HCT116 (cell line): ENCODE data around the gene CEACAM3.

Source experiments
- CTCF ChIP-seq, 3 experiments: fragments of 200-600 bp in 1 of 3; sonication (generic) in 1 of 3; IDR thresholded peaks in 2 of 3; conservative IDR thresholded peaks in 1 of 3; 2 replicates each; pipeline ENCODE4 v1.5.1; 2012 to 2017; ENCODE audit warnings: low read depth in 2 of 3, low read length in 2 of 3, antibody characterized with exemption in 1 of 3, borderline replicate concordance in 1 of 3, control low read depth in 1 of 3, mild to moderate bottlenecking in 1 of 3, mixed read lengths in 1 of 3, mixed run types in 1 of 3, moderate library complexity in 1 of 3; ENCODE audit not compliant: insufficient read depth in 1 of 3
- EZH2 ChIP-seq: fragments of 200-600 bp; sonication (generic); IDR thresholded peaks from 2 replicates; pipeline ENCODE4 v1.6.1; 2017; ENCODE audit warnings: antibody characterized with exemption, mixed run types
- MAX ChIP-seq: IDR thresholded peaks from 2 replicates; pipeline ENCODE4 v1.6.1; 2012
- POLR2A ChIP-seq: IDR thresholded peaks from 2 replicates; pipeline ENCODE4 v1.7.0; 2011; ENCODE audit warnings: borderline replicate concordance; ENCODE audit not compliant: insufficient read depth, insufficient read length; ENCODE audit errors: extremely low read depth
- POLR2AphosphoS5 ChIP-seq: IDR thresholded peaks from 2 replicates; pipeline ENCODE4 v1.6.1; 2011; ENCODE audit warnings: mild to moderate bottlenecking, low read depth, low read length, moderate library complexity
- RAD21 ChIP-seq: IDR thresholded peaks from 2 replicates; pipeline ENCODE4 v1.6.1; 2012; ENCODE audit warnings: low read depth, mild to moderate bottlenecking
- REST ChIP-seq: IDR thresholded peaks from 2 replicates; pipeline ENCODE4 v1.6.1; 2012; ENCODE audit warnings: low read depth
- YY1 ChIP-seq: IDR thresholded peaks from 2 replicates; pipeline ENCODE4 v1.6.1; 2011; ENCODE audit warnings: low read length, low read depth, moderate library complexity, mild to moderate bottlenecking; ENCODE audit not compliant: insufficient replicate concordance; ENCODE audit errors: extremely low read depth
- ZBTB33 ChIP-seq: IDR thresholded peaks from 2 replicates; pipeline ENCODE4 v1.6.1; 2011; ENCODE audit warnings: mild to moderate bottlenecking, low read length, moderate library complexity; ENCODE audit not compliant: insufficient replicate concordance; ENCODE audit errors: extremely low read depth
- ZNF274 ChIP-seq: fragments of 200-500 bp; sonication (Bioruptor generic); IDR thresholded peaks from 2 replicates; pipeline ENCODE4 v1.6.1; 2014; ENCODE audit warnings: mild to moderate bottlenecking, low read depth, low read length, inconsistent platforms

DNA sequence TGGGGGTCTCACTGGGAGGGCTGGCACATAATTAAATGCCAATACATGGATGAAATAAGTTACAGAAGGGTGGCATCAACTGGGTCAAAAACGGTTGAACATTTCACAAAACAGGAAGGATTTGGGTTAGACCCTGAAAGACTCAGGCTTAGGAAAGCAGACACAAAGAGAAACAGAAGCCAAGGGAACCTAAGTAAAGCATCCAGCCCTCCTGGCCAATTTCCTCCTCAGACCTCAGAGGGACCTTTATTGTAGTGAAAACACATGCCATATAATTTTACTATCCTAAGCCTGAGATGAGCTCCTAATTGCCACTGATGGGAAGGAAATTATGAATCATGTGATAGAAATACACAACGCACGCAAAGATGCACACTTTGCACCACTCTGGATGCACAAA lies 12.1 kb upstream of the CEACAM3 start:
- TF ChIP-seq CTCF (IDR thresholded peaks at IDR 0.05 in 2 of 3, conservative IDR thresholded peaks at IDR 0.05 in 1 of 3; ENCODE audit: borderline replicate concordance in 1 of 3, insufficient read depth in 1 of 3, low read depth in 2 of 3, low read length in 2 of 3) = no peak
- TF ChIP-seq EZH2 = no peak
- TF ChIP-seq MAX = no peak
- TF ChIP-seq POLR2A = no peak
- TF ChIP-seq YY1 = no peak
- TF ChIP-seq ZNF274 = no peak
- no peak for TF ChIP-seq ZBTB33
- TF ChIP-seq RAD21 = no peak
- no peak for TF ChIP-seq REST
- TF ChIP-seq POLR2AphosphoS5 = no peak
